ENCODE results near the gene MTCL1.

The MTCL1 gene

DNA sequence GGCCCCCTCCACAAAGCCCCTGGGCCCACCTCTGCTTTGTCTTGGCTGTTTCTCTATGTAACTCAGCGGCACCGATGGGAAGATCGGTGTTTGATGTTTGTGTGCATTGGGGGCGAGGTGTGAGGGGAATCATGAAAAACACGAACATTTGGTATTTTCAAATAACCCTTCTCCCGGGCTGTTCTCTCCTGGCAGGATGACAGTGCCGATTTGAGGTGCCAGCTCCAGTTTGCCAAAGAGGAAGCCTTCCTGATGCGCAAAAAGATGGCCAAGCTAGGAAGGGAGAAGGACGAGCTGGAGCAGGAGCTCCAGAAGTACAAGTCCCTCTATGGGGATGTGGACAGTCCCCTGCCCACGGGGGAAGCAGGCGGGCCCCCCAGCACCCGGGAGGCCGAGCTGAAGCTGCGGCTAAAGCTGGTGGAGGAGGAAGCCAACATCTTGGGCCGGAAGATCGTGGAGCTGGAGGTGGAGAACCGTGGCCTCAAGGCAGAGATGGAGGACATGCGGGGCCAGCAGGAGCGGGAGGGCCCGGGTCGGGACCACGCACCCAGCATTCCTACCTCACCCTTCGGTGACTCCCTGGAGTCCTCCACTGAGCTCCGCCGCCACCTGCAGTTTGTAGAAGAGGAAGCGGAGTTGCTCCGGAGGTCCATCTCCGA, 78.1 kb downstream of the MTCL1 start:
- TF ChIP-seq, protein P1, sequence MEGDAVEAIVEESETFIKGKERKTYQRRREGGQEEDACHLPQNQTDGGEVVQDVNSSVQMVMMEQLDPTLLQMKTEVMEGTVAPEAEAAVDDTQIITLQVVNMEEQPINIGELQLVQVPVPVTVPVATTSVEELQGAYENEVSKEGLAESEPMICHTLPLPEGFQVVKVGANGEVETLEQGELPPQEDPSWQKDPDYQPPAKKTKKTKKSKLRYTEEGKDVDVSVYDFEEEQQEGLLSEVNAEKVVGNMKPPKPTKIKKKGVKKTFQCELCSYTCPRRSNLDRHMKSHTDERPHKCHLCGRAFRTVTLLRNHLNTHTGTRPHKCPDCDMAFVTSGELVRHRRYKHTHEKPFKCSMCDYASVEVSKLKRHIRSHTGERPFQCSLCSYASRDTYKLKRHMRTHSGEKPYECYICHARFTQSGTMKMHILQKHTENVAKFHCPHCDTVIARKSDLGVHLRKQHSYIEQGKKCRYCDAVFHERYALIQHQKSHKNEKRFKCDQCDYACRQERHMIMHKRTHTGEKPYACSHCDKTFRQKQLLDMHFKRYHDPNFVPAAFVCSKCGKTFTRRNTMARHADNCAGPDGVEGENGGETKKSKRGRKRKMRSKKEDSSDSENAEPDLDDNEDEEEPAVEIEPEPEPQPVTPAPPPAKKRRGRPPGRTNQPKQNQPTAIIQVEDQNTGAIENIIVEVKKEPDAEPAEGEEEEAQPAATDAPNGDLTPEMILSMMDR (IDR thresholded peaks at IDR 0.05), result no peak
- Histone ChIP-seq H3K4me3 (no peak overlapping the region), H3K27ac (no peak overlapping the region)
- no peak for DNase-seq (ENCODE audit: low spot score)

DNA sequence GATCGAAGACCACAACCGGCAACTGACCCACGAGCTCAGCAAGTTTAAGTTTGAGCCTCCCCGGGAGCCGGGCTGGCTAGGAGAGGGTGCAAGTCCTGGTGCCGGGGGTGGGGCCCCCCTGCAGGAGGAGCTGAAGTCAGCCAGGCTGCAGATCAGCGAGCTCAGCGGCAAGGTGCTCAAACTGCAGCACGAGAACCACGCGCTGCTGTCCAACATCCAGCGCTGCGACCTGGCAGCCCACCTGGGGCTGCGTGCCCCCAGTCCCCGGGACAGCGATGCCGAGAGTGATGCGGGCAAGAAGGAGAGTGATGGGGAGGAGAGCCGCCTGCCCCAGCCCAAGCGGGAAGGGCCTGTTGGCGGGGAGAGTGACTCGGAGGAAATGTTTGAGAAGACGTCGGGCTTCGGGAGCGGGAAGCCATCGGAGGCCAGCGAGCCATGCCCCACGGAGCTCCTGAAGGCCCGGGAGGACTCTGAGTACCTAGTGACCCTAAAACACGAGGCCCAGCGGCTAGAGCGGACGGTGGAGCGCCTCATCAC, 78.7 kb downstream of the MTCL1 start:
- Histone ChIP-seq H3K27ac (no peak overlapping the region), H3K4me3 (no peak overlapping the region)
- TF ChIP-seq, protein P1 (IDR thresholded peaks at IDR 0.05), result no peak
- no peak for DNase-seq (ENCODE audit: low spot score)

DNA sequence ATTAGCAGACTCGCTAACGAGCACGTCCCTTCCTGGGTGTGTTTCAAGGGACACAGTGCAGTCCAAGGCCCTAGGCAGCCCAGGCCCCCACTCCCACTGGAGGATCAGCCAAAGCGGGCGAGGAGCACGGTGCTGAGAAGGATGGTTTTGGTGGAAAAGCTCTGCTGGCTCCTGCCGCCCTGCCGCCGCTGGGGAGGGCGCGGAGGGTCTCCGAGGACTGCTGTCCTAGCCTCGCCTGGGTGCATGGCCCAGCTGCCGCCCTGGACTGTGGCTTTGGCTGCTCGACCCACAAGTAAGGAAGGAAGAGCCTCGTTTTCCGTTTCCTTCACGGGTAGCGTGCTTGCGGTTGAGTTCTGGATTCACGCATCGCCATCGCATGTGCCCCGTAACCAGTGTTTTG, 79.9 kb downstream of the MTCL1 start:
- H3K27ac ChIP-seq, result no peak overlapping the region
- no peak overlapping the region for H3K4me3 ChIP-seq
- TF ChIP-seq, protein P1 (IDR thresholded peaks at IDR 0.05), result no peak
- DNase-seq (ENCODE audit: low spot score), result no peak

DNA sequence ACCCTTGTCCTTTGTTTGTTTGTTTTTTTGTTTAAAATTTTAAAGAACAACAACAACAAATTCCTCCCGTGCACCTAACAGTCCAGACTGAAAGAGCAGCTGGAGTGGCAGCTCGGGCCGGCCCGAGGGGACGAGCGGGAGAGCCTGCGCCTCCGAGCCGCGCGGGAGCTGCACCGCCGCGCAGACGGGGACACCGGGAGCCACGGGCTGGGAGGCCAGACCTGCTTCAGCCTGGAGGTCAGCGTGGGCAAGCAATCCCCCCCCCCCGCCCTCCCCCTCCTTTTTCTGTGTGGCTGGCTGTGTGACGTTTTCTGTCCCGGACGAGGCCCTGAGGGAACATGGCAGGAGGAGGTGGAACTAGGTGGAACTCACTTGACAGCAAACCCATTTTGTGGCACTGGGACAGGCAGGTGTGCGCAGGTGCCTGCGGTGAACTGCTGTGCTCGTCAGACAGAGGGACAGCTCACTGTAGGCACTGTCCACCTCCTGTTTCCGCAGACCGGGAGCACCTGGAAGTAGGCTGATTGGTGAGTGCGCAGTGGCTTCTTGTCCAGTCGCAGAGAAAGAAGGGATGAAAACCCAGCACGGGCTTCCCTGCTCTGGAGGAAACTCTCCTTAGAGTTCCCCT, 80.6 kb downstream of the MTCL1 start:
- no peak for DNase-seq (ENCODE audit: low spot score)
- Histone ChIP-seq H3K27ac (no peak overlapping the region), H3K4me3 (no peak overlapping the region)
- TF ChIP-seq, protein P1 (IDR thresholded peaks at IDR 0.05), result no peak

DNA sequence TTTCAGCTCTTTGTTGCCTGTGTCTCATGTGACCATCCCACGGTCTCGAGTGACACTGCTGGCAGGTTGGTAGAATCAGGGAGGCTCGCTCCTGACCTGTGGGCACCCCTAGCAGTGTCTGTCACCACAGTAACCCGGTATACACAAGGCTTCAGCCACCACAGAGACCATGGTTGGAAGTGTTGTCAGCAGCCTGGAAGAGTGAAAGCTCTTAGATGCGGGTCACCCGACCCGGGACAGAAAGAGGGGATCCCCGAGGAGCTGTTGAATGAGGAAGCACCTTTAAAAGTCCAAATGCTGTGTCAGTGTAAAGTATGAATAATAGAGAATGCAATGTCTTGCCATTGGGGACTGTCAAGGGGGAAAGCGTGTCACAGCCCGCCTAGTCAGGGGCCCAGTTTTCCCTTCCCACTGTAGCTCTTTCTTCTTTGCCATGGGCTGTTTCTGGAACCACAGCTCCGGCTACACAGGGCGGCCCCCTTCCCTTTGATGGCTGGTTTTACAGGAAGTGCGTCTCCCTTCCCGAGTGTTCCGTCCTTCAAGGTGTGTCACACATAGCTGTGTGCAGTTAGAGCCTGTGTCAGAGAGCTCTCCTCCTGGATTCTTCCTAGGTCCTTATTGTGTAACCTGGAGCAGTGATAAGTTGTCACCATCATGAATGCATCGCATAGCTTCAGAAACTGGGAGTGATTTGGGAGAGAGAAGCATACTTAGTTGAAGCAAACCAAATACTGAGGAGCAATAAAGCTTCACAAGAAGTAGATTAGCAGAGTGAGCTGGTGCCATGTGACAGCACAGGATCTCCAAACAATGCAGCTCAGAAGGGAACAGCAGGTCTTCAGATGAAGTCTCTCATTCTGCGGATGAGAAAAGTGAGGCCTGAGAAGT, 81.4 kb downstream of the MTCL1 start:
- TF ChIP-seq, protein P1 (IDR thresholded peaks at IDR 0.05), result no peak
- no peak overlapping the region for H3K27ac ChIP-seq
- no peak for DNase-seq (ENCODE audit: low spot score)
- no peak overlapping the region for H3K4me3 ChIP-seq

DNA sequence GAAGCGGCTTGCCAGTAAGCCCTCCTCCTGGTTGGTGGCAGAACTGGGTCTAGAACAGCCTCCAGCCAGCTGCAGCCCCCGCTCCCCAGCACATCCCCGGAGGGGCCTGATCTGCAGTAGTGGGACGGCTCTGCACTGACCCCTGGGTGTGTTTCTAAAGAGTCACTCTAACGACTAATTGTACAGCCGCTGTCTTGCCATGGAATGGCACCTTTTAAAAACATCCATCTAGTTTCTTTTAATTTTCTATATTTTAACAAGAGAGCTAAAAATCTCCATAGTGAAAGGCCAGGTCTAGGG, 82.0 kb downstream of the MTCL1 start:
- no peak for DNase-seq (ENCODE audit: low spot score)
- TF ChIP-seq, protein P1 (IDR thresholded peaks at IDR 0.05), result no peak
- Histone ChIP-seq H3K4me3 (no peak overlapping the region), H3K27ac (no peak overlapping the region)

All from coronary artery (tissue), 2 donors.